CD4-positive, alpha-beta T cell treated with Interleukin-12 subunit alpha and Interleukin-12 subunit beta, for 1 hour (primary cell): ENCODE data around the gene GOLGA6A.

Experiments
- DNase-seq: peaks from one replicate; pipeline ENCODE4 v3.0.0-alpha.2; 2020

The GOLGA6A gene

GRCh38 chr15:74035121-74036017, 47.0 kb downstream of the GOLGA6A start:
- DNase-seq, result no peak

DNA sequence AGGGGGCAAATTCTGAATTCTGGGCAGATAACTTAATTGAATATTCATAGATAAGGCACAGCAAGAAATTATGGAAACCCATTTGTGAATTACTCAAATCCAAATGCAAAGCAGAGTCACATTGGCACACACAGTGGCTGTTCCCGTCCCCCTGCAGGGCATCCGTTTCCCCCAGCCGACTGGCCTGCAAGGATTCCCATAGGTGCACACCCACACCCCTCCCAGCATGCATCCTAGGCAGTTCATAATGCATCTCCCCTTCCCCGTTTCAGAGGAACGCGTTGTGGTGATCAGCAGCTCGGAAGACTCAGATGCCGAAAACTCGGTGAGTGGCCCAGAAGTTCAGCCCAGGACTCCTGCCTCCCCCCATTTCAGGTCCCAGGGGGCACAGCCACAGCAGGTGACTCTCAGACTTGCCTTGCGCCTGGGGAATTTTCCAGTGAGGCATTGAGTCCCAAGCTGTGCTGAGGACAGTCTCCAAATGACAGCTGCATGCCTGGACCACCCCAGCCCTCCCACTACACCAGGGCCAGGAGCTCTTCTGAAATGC, 48.1 kb downstream of the GOLGA6A start:
- DNase-seq, result no peak

GRCh38 chr15:74032606-74033561, 49.5 kb downstream of the GOLGA6A start:
- no peak for DNase-seq

DNA sequence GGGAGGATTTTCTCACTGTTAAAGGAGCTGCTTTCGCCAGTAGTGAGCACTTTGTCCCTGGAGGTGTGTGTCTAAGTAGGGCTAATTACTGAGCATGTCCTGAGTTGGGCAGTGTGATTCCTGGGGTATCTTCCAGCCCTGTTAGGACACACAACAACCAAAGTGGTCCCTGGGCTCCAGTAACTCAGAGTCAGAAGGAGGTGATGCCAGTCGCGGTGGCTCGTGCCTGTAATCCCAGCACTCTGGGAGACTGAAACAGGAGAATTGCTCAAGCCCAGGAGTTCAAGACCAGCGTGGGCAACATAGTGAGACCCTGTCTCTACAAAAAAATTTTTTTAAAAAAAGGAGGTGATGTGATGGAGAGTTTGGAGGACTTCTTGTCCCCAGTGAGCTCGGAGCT, 50.3 kb downstream of the GOLGA6A start:
- DNase-seq, result no peak

- no peak for DNase-seq
These were observed 53.7 kb downstream of the GOLGA6A start for GRCh38 chr15:74028646-74029045.

GRCh38 chr15:74027688-74028087, 54.7 kb downstream of the GOLGA6A start:
- no peak for DNase-seq

DNA sequence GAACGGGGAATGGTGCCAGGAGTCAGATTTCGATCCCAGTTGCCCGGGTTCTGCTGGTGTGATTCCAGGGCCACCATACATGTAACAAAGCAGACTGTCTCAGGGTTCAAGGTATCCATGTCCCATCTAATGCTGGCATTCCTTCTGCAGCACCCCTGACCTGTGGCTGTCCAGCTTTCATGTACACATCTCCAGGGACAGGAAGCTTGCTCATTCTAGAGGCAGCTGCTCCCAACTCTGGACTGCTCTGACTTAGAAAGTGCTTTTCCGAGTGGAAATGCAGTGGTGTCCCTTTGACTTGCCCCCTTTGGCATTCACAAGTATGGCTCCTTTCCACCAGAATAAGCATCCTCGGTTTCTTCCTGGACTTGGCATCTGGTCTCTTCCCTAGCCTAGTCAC, 56.9 kb downstream of the GOLGA6A start:
- DNase-seq, result no peak

DNA sequence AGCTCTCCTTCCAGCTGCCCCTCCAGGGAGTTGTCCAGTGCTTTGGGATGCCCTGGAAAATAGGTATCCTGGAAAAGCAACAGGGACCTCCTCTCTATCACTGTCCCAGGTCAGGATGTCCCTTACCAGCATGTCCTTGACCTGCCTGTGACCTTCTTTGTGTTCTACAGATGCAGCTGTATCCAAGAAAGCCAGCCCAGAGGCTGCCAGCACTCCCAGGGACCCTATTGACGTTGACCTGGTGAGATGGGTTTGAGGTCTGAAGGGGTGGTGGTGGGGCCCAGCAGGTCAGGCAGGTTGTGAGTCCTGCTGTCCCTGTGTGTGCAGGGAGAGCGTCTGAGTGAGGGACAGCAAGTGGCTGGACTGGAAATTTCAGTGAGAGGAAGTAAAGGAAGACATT, 57.7 kb downstream of the GOLGA6A start:
- DNase-seq, result no peak

GRCh38 chr15:74022706-74023470, 59.5 kb downstream of the GOLGA6A start:
- no peak for DNase-seq
